HG02840 (cell line): ENCODE data around the gene STAT4.
A peak's percentile ranks its signal among the peaks of the same experiment; 100 is the strongest.

ENCODE experiments used
- ATAC-seq: cut with Tn5 transposase; IDR thresholded peaks from one replicate; pipeline ENCODE4 v1.9.1; 2021; ENCODE audit warnings: mild to moderate bottlenecking, moderate library complexity, moderate number of reproducible peaks; ENCODE audit not compliant: unreplicated experiment, low FRiP score

The STAT4 gene

GRCh38 chr2:191020221-191020741, 130.5 kb downstream of the STAT4 start:
- ATAC-seq = peak; percentile 79

GRCh38 chr2:191019376-191019775, 131.4 kb downstream of the STAT4 start:
- no peak for ATAC-seq

- ATAC-seq = no peak
Observed at GRCh38 chr2:191018643-191019119, 132.1 kb downstream of the STAT4 start.

- no peak for ATAC-seq
Observed at GRCh38 chr2:191018048-191018447, 132.7 kb downstream of the STAT4 start.

GRCh38 chr2:191015831-191016230, 135.0 kb downstream of the STAT4 start:
- no peak for ATAC-seq

- ATAC-seq = no peak
Observed at GRCh38 chr2:191015239-191015638, 135.6 kb downstream of the STAT4 start.

GRCh38 chr2:191014653-191015020, 136.2 kb downstream of the STAT4 start:
- ATAC-seq = peak; percentile 0

- ATAC-seq = peak; percentile 85
Observed at GRCh38 chr2:191013932-191014652, 136.7 kb downstream of the STAT4 start, which contains the start of gene STAT1. Gene STAT1, minus strand, starts transcription at chr2:191014171. Its CDS starts 4,168 bp downstream, at chr2:191010003.

GRCh38 chr2:191013682-191013931, 137.2 kb downstream of the STAT4 start:
- no peak for ATAC-seq

GRCh38 chr2:191012845-191013681, 137.7 kb downstream of the STAT4 start:
- ATAC-seq = no peak

GRCh38 chr2:191012346-191012745, 138.4 kb downstream of the STAT4 start:
- no peak for ATAC-seq

- ATAC-seq = no peak
Observed at GRCh38 chr2:191010887-191011885, 139.6 kb downstream of the STAT4 start.

GRCh38 chr2:191009541-191010374, 141.0 kb downstream of the STAT4 start:
- ATAC-seq = no peak

GRCh38 chr2:191008286-191008685, 142.5 kb downstream of the STAT4 start:
- ATAC-seq = no peak

- no peak for ATAC-seq
Observed at GRCh38 chr2:191006997-191007783, 143.6 kb downstream of the STAT4 start.

- ATAC-seq = no peak
Observed at GRCh38 chr2:191006297-191006696, 144.5 kb downstream of the STAT4 start.

GRCh38 chr2:191003405-191004309, 147.1 kb downstream of the STAT4 start:
- no peak for ATAC-seq

GRCh38 chr2:191001624-191002023, 149.2 kb downstream of the STAT4 start:
- ATAC-seq = no peak
